ENCODE data around the gene TGFB1.

The TGFB1 gene

DNA sequence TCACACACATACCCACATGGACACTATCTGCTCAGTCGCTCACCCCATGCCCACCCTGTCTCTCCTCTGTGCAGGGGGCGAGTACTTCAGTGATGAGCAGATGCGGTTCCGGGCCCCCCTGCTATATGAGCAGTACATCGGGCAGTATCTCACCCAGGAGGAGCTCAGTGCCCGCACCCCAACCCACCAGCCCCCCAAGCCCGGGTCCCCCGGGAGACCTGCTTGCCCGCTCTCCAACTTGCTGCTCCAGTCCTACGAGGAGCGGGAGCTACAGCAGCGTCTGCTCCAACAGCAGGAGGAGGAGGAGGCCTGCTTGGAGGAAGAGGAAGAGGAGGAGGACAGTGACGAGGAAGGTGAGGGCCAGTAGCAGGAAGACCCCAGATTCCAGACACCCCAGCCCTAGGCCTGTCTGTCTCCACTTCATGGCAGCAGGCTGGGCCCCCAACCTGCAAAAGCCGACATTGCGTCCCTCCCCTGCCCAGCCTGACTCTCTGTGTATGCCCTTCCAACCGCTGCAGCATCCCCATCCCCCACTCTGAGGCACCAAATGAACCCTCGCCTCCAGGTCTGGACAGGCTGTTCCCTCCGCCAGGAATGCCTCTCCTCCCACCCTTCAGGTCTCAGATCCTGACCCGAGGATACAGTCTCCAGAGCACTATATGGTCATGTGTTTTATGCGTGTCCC lies 34.1 kb downstream of the TGFB1 start:
- DNase-seq = no peak

DNA sequence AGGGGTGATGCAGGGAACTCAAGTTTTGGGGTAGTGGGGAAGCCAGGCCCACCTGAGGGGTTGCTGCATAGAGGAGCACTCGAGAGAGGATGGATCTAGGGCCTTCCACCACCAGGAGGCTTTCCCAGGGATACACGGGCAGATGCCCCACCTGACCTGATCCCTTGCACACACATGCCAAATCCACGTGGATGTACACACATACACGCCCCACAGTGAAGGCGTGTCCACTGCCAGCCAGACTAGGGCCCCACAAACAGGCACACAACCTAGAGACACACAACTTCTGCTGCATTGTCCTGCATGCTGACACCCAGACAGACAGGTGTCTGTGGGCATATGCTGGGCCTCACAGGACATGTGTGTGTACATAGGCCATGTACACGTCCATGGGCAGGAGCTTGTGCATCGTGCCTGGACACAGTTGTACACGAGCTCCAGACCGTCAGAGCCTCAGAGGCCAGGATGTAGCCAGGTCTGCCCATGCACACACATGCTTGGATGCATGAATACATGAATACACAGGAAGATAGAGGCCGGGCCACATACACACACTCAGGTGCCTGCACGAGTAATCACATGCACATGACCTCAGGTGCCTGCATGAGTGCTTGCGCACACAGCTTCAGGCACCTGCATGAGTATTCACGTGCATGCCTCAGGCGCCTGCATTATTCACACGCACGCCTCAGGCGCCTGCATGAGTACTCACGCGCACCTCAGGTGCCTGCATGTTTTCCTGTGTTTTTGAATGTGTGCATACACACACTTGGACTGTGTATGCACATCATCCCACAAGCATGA lies 34.8 kb downstream of the TGFB1 start:
- no peak for DNase-seq

- no peak for DNase-seq
Measured at GRCh38 chr19:41316306-41316920, 37.3 kb downstream of the TGFB1 start.

DNA sequence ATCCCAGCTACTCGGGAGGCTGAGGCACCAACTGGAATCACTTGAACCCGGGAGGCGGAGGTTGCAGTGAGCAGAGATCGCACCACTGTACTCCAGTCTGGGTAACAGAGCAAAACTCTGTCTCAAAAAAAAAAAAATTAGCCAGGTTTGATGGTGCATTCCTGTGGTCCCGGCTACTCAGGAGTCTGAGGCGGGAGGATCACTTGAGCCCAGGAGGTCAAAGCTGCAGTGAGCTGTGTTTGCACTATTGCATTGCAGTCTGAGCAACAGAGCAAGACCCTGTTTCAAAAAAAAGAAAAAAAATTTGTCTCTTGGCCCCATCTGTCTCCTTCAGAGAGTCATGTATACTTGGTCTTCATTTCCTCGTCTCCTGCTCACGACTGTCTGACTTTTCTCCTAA lies 42.1 kb downstream of the TGFB1 start:
- no peak for DNase-seq

DNA sequence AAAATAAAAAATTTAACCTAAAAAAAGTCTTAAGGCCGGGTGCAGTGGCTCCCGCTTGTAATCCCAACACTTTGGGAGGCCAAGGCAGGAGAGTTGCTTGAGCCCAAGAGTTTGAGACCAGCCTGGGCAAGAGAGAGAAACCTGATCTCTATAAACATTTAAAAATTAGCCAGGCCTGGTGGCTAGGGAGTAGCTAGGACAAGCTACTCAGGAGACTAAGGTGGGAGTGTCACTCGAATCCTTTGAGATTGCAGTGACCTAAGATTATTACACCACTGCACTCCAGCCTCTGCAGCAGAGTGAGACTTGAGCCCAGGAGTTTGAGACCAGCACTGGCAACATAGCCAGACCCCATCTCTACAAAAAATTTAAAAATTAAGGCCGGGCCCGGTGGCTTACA lies 42.6 kb downstream of the TGFB1 start:
- DNase-seq = no peak

DNA sequence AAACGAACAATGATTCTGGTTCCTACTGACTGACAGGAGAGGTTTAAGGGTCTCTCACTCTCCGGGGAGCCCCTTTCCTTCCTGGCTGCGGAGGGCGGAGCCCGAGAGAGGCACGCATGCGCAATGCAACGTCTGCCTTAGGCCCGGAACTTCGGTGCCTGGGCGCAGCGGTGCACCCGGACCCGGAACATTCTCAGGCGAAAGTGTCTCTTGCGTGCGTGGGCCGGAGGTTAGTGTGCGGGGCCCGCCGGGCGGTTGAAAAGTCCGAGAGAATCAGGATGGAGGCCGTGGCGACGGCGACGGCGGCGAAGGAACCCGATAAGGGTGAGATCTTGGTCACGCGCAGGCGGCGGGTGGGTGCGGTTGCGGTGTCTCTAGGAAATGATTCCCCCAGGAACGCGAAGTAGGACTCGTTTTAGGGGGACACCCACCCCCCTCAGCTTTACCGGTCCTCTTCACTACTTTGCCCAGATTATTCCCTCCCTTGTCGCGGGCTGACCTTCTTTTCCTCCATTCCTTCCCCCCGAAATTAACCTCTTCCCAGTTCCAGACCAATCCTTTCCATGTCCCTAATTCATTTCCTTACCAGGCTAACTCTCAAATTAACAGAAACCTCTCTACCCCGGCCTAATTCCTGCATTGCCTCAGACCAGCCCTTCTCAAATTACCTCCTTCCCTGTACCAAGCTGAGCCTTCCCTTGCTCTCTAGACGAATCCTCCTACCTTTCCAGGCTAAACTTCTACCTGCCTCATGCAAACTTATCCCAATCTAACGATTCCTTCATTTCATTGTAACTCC lies 43.5 kb downstream of the TGFB1 start, which contains the start of gene CCDC97:
TSS of gene CCDC97 (plus strand) at position 140 of the 799 bp plus-strand sequence. CDS start at position 279, 139 bp downstream.
- DNase-seq = peak; percentile 40

GRCh38 chr19:41309180-41310032 lies 44.3 kb downstream of the TGFB1 start:
- DNase-seq = no peak

GRCh38 chr19:41308450-41309179 lies 45.1 kb downstream of the TGFB1 start:
- no peak for DNase-seq

GRCh38 chr19:41307954-41308449 lies 45.7 kb downstream of the TGFB1 start:
- no peak for DNase-seq

GRCh38 chr19:41307090-41307875 lies 46.4 kb downstream of the TGFB1 start:
- DNase-seq = no peak

DNA sequence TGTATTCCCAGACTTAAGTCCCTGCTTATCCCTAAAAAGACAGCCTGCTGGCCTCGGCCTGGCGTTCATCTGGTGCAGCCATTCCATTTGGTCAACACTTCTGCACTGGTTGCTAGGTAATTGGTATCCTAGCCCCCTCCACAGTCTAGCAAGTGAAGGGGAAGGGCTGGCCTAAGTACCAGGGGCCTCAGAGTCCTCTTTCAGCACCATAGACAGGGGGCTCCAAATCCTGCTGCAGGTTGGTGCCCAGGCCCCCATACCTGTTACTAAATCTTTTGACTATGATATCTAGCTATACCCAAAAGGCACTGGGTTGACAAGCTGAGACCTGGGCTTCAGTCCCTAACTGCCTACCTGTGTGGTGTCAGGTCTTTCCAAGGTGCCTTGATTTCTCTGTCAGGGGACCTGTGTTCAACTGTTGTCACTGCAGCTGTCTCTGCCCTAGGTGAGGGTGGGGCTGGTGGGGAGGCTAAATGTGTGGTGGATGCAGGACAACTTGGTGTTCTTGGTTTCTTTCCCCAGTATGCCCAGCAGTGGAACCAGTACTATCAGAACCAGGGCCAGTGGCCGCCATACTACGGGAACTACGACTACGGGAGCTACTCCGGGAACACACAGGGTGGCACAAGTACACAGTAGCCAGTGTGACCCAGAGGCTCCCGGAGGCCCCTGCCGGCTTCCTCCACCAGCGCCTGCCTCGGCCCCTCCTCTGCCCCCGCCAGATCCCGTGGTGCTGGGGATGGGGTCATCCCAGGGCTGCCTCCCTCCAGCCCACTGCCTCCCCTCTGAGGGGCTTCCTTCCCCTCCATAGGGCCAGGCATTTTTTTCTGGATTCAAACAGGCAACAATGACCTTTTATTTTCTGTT lies 47.6 kb downstream of the TGFB1 start:
- DNase-seq = no peak

DNA sequence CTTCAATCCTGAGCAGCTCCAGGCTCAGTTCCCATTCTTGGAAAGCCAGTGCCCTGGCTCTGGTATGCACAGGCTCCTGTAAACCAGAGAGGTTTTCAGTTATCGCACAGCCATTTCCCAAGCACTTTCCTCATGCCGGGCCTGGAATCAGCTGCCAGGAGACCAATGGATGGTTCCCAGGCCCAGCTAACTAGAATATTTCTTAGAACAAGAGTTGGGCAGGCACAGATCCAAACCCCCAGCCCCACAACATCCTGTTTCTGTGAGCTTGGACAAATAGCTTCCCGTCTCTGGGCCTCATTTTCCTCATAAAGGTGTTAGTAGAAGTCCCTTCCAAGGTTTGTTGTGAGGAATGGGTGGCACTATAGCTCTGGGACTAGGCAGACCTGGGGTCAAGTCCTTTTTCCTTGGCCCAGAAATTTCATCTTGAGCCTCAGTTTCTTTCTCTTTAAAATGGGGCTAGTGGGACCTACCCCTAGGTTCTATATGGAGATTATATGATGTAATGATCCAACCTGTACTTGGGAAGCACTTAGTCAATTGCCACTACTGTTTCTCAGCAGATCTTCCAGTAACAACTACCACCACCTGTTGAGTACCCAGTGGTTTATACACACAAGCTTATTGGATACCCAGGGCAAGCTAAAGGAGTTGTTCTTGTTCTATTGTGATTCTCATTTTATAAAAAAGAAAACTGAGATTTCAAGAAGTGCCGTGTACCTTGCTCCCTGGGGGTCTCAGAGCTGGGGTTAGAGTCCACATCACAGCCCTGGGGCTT lies 48.8 kb downstream of the TGFB1 start:
- DNase-seq = no peak

DNA sequence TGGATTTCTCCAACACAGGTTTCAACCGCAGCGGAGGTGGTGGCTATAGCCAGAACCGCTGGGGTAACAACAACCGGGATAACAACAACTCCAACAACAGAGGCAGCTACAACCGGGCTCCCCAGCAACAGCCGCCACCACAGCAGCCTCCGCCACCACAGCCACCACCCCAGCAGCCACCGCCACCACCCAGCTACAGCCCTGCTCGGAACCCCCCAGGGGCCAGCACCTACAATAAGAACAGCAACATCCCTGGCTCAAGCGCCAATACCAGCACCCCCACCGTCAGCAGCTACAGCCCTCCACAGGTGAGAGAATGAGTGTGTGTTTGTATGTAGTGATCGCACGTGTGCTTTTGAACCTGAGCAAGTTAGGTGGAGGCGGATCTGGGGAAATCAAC lies 49.8 kb downstream of the TGFB1 start:
- no peak for DNase-seq

DNA sequence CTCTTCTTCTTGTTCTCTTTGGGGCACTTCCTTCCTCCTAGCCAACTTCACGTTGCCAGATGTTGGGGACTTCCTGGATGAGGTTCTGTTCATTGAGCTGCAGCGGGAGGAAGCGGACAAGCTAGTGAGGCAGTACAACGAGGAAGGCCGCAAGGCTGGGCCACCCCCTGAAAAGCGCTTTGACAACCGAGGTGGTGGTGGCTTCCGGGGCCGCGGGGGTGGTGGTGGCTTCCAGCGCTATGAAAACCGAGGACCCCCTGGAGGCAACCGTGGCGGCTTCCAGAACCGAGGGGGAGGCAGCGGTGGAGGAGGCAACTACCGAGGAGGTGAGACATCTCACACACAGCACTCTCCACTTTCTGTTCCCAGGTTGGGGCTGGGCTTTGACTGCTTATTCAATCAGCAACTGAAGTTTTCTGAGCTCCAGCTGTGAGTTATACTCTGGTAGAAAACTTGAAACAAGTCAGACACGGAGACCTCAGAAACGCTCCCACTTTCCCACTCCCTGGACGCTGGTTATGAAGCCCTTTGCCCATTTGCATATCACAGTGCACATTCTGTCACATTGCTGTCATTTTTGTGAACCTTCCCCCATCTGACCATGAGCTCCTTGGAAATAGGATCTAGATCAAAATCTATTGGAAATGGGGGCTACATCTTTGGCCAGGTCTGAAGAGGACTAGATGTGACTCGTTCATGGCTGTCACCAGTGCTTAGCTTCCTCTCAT lies 50.9 kb downstream of the TGFB1 start:
- DNase-seq = no peak

DNA sequence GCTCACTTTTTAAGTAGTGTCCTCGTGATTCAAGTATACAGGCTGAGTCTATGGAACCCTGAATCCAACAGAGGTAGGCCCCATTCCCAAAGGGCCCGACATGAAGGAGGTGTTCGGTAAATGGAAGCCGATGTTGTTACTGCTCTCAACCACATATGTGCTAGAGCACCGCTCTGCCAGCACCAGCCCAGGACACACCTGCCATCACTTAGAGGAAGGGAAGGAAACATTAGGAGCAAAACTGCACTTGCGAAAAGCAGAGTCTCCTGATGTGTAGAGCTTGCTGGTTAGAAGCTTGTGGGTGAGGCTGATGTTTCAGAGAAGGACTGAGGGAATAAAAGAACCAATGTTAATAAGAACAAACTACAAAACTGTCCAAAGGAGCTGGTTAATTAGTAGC lies 53.2 kb downstream of the TGFB1 start:
- no peak for DNase-seq

- no peak for DNase-seq
Measured at GRCh38 chr19:41299755-41300089, 54.0 kb downstream of the TGFB1 start.

DNA sequence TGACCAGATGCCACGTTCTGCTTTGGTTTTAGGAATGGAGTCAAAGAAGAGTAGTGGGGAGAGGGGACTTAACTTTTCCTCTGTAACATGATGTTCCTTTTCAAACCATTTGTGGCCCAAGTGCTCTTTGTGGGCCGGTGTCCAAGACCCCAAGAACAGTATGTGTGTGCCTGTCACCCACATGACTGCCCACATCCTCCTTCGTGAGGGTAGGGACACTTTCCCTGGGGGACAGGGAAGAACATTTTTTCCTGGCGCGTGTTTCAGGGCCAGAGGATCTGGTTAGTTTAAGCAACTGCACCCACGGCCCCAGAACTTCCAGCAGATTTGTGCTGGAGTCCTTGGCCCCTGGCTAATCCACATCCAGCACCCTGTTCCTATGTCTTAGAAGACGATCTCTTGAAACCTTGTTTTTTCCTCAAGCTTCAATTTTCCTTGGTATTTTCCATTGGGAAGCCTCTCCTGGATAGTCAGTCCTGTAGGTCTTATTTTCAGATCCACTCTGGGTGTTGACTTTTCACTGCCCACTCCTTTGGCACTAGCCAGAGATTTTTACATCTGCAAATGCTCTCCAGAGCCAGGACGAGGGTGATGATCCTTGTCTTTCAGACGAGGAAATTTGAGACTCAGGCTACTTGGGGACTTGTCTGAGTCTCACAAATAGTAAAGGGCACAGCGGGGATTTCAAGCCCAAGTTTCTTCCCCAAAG lies 54.5 kb downstream of the TGFB1 start:
- DNase-seq = no peak

Measured in NCI-H187 treated with DMSO at 0.1 percent for 48 hours (cell line).